Left cardiac atrium (tissue), 4 donors: ENCODE data around the gene SCMH1. TPM values are rescaled to one million over a fixed set of nuclear protein-coding genes. Genes with fewer than 3 reads are reported as not detected.

Experiments
- ATAC-seq, 2 donors: fragments of 200-7000 bp; cut with Tn5 transposase; one replicate each; pipeline ENCODE4 v1.9.1; 2020; ENCODE audit warnings: mild to moderate bottlenecking in 2 of 2, moderate library complexity in 2 of 2
- DNase-seq: peaks from one replicate; pipeline ENCODE4 v3.0.0-alpha.2; 2020
- intact Hi-C, 2 donors: fragments of 100-400 bp; cut with DNase I; formaldehyde crosslinking; loops; one replicate each; pipeline versions ENCODE4 v1.14.1 to v1.15.1; 2022 to 2023
- long read RNA-seq: library from polyadenylated mRNA; unstranded; transcript quantifications from one replicate; pipeline ENCODE4 v2.0.0, GENCODE V29; 2021
- total RNA-seq, 2 donors: library from RNA; stranded (reverse); fragmentation: NEBNext Ultra II Directional; extraction: Animal tissue kit (Norgen Biotek cat#: 25700); gene quantifications; one replicate each; pipeline ENCODE4 v1.2.1, GENCODE V29; 2021
- donor health status: DM: no; HTN: yes; CAD: no.
- donor health status: DM: no; HTN: yes; CAD: no; lungs with severe emphysema.
- donor health status: DM: yes; HTN: yes; CAD: no.
- donor health status: Dilated cardiomyopathy.

Gene SCMH1
- total RNA-seq = 10 to 100 TPM; 49.5 to 53.6 TPM
- long read RNA-seq, partial matches to known transcripts = 72 of 101 reads
- long read RNA-seq, other reads (novel, unspliced or antisense) = 24 of 101 reads

- DNase-seq (peak; percentile 53), ATAC-seq (peak; percentile 73 to 80)
- intact Hi-C loops = no loop called here
These were observed at the start of gene SCMH1 for GRCh38 chr1:41241749-41242341. TSS of gene SCMH1 (minus strand) at chr1:41242306. CDS start at chr1:41186133, 56,173 bp downstream.

- intact Hi-C loops = no loop called here
- no peak for ATAC-seq
These were observed 49.1 kb upstream of the SCMH1 start for GRCh38 chr1:41291195-41291594.

GRCh38 chr1:41289196-41289595, 47.1 kb upstream of the SCMH1 start:
- ATAC-seq (no peak), DNase-seq (no peak)
- intact Hi-C loops = no loop called here

More at GRCh38 chr1:41291195-41291594, 49.1 kb upstream of the SCMH1 start:
- DNase-seq = no peak

- DNase-seq (no peak), ATAC-seq (no peak)
- intact Hi-C loops = no loop called here
These were observed 44.9 kb upstream of the SCMH1 start for GRCh38 chr1:41286992-41287391.

GRCh38 chr1:41286486-41286885, 44.4 kb upstream of the SCMH1 start:
- ATAC-seq (no peak), DNase-seq (no peak)
- intact Hi-C loops = no loop called here

GRCh38 chr1:41285818-41286217, 43.7 kb upstream of the SCMH1 start:
- ATAC-seq (peak in 1 of 2 donors; percentile 37), DNase-seq (no peak)
- intact Hi-C loops = no loop called here

GRCh38 chr1:41284121-41284520, 42.0 kb upstream of the SCMH1 start:
- intact Hi-C loops = loop anchor here in 1 of 2 donors (5.0 kb wide), 1 partner anchor 133 kb away; no protein-coding TSS in a partner anchor
- ATAC-seq (no peak), DNase-seq (no peak)

GRCh38 chr1:41282679-41283317, 40.7 kb upstream of the SCMH1 start:
- ATAC-seq (peak; percentile 57 to 81), DNase-seq (peak; percentile 38)
- intact Hi-C loops = loop anchor here in 1 of 2 donors (5.0 kb wide), 1 partner anchor 135 kb away; no protein-coding TSS in a partner anchor

GRCh38 chr1:41281334-41281733, 39.2 kb upstream of the SCMH1 start:
- intact Hi-C loops = loop anchor here in 1 of 2 donors (5.0 kb wide), 1 partner anchor 136 kb away; no protein-coding TSS in a partner anchor
- ATAC-seq (no peak), DNase-seq (no peak)

- ATAC-seq = no peak
- intact Hi-C loops = loop anchor here in 1 of 2 donors (5.0 kb wide), 1 partner anchor 137 kb away; no protein-coding TSS in a partner anchor
- DNase-seq = no peak
These were observed 38.3 kb upstream of the SCMH1 start for GRCh38 chr1:41280202-41281032.

GRCh38 chr1:41278076-41278475, 36.0 kb upstream of the SCMH1 start:
- ATAC-seq = no peak
- no peak for DNase-seq
- intact Hi-C loops = no loop called here

- intact Hi-C loops = no loop called here
- ATAC-seq = peak in 1 of 2 donors; percentile 38
- DNase-seq = no peak
These were observed 35.4 kb upstream of the SCMH1 start for GRCh38 chr1:41277371-41277975.

GRCh38 chr1:41275831-41276230, 33.7 kb upstream of the SCMH1 start:
- DNase-seq = no peak
- no peak for ATAC-seq
- intact Hi-C loops = no loop called here

GRCh38 chr1:41274752-41275545, 32.8 kb upstream of the SCMH1 start:
- no peak for DNase-seq
- intact Hi-C loops = no loop called here
- peak in 1 of 2 donors; percentile 43 for ATAC-seq

GRCh38 chr1:41272601-41273000, 30.5 kb upstream of the SCMH1 start:
- no peak for ATAC-seq
- no peak for DNase-seq
- intact Hi-C loops = no loop called here

- ATAC-seq (peak; percentile 78 to 90), DNase-seq (peak; percentile 78)
- intact Hi-C loops = loop anchor here (2.0 to 5.0 kb wide), 2 partner anchors 145 to 149 kb away; no protein-coding TSS in a partner anchor
These were observed 26.2 kb upstream of the SCMH1 start for GRCh38 chr1:41268154-41268770.

- no peak for DNase-seq
- no peak for ATAC-seq
- intact Hi-C loops = no loop called here
These were observed 20.0 kb upstream of the SCMH1 start for GRCh38 chr1:41261926-41262618.
